HG03354 (cell line): ENCODE results near the gene SS18L1.

Source experiments
- ATAC-seq: cut with Tn5 transposase; IDR thresholded peaks from one replicate; pipeline ENCODE4 v1.9.1; 2021; ENCODE audit warnings: mild to moderate bottlenecking; ENCODE audit not compliant: unreplicated experiment, poor library complexity, severe bottlenecking

The SS18L1 gene

DNA sequence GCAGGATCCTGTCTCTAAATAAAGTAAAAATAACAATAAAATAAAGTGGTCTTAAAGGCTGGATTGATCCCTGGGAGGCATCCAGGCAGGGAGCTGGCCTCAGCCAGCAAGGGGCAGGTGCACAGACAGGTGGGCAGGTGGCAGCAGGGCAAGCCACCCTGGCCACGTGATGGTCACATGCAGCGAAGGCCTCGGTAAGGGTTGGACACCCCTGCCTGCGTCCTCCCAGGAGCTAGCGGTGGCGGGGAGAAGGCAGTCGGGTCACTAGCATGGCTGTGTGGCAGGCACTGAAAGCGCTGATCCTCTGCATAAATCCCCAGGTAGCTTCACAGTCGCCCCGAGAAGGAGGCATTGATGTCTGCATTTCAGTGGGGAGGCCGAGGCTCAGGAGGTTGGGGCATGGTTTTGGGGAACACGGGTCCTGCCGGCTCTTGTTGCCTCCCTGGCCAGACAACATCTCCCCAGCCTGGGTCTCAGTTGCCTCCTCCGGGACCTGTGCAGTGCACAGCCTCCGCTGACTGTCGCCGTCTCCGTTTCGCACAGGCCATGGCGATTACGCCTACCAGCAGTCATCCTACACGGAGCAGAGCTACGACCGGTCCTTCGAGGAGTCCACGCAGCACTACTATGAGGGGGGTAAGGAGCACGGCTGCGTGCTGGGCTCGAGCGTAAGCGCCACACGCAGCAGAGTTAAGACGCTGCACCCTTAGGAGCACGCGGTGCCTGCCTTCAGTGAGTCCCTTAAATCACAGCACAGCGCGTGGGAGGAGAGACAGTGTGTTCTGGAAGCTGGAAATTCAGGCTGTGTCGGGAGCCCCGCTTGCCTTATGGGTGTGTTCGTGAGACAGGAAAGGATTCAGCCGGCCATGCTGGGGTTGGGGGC is 21.6 kb downstream of the SS18L1 start:
- no peak for ATAC-seq

DNA sequence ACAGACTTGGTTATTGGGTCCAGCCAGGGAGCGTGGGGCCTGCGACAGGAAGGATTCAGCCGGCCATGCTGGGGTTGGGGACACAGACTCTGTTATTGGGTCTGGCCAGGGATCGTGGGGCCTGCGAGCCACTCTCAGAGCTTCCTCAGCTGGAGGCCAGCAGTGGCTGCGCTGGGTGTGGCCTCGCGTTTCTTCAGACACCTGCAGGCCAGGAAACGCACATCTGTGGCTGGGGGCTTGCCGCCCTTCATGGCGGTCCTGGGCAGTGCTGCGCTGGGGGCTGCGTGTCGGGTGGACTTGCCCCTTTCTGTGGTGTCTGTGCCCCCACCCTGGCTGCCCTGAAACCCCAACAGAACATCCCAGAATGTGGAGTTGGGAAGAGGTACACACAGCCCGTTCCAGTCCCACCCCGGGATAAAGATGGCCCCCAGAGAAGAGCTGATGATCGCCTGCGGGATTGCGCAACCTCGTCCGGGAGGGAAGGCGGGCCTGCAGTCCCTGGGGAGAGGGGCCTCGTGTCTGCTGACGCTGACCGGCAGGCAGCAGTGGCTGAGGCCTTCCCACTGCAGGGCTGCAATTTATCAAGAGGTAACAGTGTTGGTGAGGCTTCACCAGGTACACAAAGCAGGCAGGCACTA is 22.3 kb downstream of the SS18L1 start:
- ATAC-seq = no peak

DNA sequence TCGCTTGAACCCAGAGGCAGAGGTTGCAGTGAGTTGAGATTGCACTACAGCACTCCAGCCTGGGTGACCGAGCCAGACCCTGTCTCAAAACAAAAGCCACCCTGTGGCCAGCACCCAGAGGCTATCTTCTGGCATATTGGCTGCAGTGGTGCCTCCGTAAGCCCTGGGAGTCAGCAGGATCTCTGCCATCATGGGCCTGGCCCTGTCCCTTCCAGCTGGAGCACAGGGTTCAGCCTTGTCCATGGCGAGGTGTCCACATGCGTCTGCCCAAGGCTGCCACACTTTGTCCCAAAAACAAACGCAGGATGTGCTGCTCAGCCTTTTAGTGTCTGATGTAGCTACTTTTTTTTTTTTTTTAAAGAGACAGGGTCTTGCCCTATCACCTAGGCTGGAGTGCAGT is 23.9 kb downstream of the SS18L1 start:
- no peak for ATAC-seq

DNA sequence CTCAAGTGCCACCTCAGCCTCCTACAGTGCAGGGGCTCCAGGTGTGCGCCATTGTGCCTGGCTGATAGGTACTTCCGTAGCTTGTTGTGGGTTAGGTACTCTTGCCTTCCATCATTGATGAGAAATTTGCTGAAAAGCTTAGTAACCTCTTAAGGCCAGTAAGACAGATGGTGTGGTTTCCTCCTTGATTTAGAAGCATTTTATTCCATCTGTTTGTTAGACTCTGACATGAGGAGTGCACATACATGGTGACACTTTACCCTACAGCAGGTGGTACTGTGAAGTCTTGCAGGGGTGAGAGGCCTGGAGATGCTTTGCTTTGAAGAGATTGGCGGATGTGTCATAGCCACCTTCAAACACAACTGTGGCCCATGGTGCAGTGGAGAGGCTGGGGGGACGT is 24.5 kb downstream of the SS18L1 start:
- ATAC-seq = no peak

DNA sequence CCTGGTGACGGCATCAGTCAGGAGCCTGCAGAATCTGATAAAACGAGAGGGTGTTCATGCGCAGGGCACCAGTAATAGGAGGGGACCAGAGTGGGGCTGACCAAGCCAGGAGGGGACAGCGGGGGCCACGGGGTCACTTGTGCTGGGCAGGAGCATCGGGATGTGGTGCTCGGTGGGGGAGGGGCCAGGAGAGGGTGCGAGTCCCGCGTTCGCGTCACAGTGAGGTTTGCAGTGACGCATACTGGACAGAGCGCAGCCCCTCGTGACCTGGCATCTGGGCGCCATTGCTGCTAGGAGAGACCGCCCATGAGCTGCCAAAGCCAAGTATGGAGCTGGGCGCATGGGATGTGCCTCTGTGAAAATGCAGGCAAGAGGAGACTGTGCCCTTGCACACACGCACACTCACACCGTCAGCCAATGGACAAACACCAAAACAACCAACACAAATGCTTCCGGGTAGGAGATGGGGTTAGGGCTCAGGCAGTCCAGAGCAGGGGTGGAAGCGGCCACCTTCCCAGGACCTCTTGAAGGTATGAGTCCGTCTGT is 25.4 kb downstream of the SS18L1 start:
- ATAC-seq = no peak

DNA sequence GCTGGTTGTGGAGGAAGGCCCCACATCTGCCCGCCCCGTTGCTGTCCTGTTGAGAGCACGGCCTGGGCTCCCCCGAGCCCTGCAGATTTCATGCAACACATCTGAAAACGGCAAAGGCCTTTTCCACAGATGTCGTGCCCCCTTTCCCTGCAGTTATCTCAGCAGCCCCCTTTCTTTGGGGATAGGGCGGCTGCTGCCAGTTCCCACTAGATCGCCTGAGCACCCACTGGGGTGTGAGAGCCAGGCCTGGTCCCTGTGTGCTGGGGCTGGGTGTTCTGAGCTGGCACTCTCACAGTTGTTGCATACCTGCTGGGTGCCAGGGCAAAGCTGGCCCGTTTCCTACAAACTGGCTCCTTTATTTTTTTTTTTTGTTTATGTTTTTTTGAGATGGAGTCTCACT is 27.0 kb downstream of the SS18L1 start:
- ATAC-seq = no peak

DNA sequence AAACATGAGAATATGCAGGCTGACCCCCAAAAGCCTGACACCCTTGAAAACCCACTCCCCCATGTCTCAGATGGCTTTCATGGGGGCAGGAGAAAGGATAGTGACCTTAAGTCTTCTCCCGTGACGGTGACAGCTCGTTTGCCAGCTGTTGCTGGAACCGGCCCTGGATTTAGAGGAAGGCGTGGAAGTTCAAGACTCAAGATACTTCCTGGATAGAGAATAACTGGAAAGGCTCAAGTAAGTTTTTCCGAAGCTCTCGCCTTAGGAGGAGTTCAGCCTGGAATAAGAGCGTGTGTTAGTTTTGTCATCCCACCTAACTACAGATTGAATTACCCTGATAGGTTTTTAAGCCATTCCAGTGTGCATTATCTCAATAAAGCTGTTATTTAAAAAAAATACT is 27.7 kb downstream of the SS18L1 start:
- ATAC-seq = no peak

DNA sequence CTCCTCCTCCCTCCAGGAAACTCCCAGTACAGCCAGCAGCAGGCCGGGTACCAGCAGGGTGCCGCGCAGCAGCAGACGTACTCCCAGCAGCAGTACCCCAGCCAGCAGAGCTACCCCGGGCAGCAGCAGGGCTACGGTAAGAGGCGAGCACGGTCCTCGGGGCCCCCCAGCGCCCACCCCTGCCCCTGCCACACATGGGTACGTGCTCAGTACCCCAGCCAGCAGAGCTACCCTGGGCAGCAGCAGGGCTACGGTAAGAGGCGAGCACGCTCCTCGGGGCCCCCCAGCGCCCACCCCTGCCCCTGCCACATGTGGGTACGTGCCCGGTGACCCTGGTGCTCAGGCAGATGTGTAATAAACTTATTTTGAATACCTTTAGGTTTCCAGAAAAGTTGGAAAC is 29.1 kb downstream of the SS18L1 start:
- no peak for ATAC-seq

DNA sequence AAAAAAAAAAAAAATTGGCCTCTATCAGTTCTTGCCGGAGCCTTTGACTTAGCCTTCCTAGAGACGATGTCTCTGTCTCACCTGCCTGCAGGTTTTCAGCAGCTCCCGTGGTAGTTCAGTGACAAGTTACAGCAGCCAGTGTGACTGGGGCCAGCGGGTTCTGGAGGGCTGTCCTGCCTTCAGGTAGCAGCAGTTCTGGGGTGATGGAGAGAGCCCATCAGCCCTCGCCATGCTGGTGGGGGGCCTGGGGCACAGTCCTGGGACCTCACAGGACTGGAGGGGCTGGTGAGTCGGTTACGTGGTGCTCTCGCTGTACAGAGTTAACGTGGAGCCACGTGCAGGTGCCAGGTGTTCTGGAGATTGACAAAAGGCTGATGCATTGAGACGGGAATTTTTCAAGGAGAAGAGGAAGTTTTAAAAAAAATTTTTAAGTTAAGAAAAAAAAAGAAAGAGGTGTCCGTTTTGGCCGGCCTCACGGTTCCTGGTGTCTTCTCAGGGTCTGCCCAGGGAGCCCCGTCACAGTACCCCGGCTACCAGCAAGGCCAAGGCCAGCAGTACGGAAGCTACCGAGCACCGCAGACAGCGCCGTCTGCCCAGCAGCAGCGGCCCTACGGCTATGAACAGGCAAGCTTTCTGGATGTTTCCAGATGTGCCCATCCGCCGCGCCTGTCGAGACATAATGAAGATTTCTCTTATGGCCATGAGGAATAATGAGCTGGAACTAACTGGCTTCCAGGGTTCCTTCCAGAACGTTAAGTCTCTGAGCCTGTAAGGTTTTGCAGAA is 30.6 kb downstream of the SS18L1 start:
- no peak for ATAC-seq

DNA sequence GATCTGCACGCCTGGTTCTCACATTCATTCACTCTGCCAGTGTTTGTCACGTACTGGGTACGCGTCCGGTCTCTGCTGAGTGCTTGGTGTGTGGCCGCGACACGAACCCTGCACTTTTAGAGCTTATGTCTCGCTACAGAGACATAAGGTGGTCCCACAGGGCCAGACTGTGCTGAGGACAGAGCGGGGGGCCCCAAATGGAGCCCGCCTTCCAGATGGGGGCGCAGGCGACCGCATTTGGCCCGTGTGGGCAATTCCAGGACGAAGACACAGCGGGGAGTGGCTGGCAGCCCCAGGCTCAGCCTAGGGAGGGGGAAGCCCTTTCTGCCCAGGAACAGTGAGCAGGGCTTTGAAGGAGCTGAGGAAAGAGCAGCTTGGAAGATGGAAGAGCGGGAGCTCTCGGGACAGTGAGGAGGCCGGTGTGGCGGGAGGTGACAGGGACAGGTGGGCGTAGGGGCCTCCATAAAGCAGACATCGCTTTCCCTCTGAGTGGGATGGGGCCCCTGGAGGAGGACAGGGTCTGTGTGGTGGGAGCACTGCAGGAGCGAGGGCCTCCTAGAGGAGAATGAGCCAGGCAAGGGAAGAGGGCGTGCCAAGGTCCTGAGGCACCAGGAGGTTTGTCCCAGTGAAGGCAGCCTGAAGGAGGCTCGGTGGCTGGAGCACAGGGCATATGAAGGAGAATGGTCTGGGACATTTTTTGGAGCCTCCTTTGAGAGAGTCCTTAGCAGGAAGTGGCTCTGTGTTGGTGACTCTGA is 31.5 kb downstream of the SS18L1 start:
- ATAC-seq = no peak

DNA sequence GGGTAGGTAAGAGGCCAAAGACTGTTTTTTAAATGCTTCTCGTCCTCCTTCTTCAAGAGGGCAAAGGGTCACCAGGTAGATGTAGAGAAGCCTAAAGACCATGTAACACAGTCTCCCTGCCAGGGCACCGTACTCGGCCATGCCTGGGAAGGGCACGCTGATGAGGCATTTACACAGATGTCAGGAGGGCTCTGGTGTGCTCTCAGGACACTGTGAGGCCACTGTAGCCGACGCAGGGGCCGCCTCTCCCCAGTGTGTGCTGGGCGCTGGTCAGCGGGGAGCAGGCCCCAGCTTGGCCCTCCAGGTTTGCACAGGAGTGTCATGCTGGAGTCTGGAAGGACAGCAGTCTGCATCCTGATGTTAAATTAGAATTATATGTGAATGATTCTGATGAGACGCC is 32.1 kb downstream of the SS18L1 start:
- no peak for ATAC-seq

DNA sequence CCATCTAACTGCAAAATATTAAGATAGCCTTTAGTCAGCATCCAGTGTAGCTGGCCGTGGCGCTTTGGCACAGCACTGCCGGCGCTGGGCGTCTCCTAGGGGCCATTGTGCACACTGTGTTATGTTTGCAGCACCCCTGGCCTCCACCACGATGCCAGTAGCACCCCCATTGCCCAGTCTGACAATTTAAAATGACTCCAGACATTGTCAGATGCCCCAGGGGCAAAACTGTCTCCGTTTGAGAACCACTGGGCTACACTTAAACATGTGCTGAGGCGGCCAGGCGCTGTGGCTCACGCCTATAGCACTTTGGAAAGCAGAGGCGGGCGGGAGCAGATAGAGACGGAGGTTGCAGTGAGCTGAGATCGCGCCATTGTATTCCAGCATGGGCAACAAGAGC is 33.3 kb downstream of the SS18L1 start:
- no peak for ATAC-seq

DNA sequence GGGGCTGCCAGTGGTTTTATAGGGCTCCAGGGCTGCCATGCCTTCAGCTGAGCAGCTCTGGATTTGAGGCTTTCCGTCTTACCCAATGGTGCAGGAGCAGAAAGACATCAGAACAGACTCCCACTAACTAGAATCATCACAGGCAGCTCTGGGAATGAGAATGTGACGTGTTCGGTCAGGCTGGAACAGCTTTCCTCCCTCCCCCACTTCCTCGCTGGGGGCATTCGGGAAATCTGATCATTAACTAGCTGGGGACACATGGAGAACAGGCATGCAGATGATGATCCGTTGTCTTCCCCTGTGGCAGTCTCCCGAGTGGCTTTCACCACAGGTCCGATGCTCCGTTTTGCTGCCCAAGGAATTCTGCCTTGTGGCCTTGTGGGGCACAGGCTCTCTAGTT is 33.7 kb downstream of the SS18L1 start:
- ATAC-seq = no peak

DNA sequence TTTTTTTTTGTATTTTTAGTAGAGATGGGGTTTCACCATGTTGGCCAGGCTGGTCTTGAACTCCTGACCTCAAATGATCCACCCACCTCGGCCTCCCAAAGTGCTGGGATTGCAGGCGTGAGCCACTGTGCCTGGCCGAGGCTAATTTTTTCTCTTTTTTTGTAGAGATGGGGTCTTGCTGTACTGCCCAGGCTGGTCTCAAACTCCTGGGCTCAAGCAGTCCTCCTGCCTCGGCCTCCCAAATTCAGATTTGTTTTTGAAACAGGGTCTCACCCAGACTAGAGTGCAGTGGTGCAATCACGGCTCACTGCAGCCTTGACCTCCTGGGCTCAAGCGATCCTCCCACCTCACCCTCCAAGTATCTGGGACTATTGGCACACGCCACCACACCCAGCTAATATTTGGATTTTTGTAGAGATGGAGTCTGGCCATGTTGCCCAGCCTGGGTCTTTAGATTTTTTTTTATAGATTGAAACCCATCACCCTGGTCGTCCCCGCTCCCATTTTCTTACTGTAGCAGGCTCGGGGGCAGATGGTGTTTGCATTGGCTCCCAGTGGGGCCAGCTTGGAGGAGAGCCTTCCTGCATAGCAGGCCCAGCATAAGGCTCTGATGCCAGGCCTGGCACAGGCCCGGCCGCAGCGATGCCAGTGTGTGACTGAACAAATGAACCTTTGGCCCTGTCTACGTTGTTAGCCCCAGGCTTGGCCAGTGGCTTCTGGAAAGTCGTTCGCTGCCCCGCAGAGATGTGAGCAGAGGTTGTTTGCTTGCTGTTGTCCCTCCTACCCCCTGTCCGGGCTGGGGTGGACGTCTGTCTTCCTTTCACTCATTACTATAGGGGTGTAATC is 35.0 kb downstream of the SS18L1 start:
- ATAC-seq = no peak

DNA sequence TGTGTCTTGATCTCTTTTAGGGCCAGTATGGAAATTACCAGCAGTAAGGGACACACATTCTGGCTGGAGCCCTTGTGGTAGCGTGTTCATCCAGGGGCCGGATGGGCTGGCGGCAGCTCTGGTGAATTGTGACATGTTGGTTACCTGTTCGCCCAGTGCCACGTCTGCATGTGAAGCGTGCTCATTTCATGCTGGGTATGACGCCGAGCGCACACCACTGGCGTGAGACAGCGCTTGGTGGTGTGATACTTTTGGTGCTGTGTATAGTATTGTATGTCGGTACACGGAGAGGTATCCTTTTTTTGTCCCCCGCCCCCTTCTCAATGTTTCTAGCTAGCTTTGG is 35.6 kb downstream of the SS18L1 start:
- ATAC-seq = no peak

DNA sequence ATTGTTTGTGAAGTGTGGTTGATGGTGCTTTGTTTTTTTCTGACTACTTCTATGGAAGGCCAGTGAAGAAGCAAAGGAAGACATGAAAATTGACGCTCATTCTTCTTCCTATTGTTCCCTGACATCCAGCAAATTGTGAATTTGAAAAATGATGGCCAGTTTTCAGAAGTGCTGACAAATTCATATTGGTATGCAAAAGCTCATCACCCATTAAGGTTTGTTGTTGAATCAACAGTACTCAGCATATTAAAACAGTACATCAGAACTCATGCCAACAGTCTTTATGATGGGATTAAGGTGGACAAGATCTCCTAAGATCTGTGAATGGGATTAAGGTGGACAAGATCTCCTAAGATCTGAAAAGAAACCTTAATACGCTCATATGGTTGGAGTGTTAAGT is 38.2 kb downstream of the SS18L1 start:
- ATAC-seq = no peak

DNA sequence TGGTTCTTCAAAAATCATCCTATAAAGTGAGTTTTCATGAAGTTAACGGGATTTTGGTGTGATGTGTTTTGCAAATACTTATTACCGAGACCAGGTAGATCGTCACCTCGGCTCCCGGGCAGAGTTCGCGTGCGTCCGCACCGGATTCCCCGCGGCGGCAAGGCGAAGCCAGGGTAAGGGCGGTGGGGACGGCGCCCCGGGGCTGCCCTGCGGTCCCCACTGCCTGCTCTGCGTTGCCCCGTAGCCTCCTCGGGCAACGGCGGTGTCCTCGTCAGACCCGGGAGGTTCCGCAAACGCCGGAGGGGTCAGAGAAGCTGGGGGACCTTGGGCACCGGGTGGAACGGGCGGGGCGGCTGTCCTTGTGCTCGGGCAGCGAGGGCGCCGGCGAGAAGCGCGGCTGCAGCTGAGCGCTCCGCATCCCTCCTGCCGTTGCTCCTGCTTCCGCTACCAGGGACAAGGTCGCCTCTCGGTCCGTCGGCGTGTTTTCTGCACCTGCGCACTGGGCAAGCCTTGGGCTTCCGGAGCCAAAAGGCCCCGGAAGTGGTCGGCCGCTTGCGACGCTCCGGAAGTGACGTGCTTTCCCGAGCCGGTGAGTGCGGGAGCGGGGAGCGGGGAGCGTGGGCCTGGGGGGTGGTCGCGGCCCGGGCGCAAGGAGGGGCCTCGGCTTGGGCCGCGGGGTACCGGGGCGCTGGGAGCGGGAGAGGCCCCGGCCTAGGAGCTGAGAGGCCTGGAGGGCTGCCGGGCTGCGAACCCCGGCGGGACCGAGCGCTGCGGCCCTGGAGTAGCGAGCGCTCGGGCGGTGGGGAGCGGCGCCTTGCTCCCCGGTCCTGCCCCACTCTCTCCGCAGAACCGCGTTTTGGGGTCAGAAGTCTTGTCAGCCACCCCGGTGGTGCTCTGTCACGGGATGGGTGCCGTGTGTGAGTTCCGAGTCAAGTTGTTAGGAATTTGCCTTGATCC is 39.2 kb downstream of the SS18L1 start, which contains the start of gene MTG2:
Gene MTG2, plus strand, starts transcription at position 560 of the 957 bp plus-strand sequence. CDS start 10,393 bp downstream, outside the sequence.
- peak; percentile 95 for ATAC-seq
